ENCODE measurements around the gene LMOD2.

Gene LMOD2

GRCh38 chr7:123637878-123638277 is 17.8 kb upstream of the LMOD2 start:
- H3K4me2 ChIP-seq (ENCODE audit: low read length), result no peak overlapping the region
- no peaks in the 10 kb centered on the region for H3K9me2 ChIP-seq (ENCODE audit: low read depth, low read length)
- H3K9ac ChIP-seq (ENCODE audit: low read length), result no peak overlapping the region
- H3K79me2 ChIP-seq (ENCODE audit: insufficient read depth, low read length), result no peaks in the 10 kb centered on the region
- H3K36me3 ChIP-seq (ENCODE audit: insufficient read depth, low read length), result no peaks in the 10 kb centered on the region
- H4K20me1 ChIP-seq (ENCODE audit: insufficient read depth, low read length), result no peaks in the 10 kb centered on the region
- no peak overlapping the region for H2AFZ ChIP-seq (ENCODE audit: low read length)
- H3K27ac ChIP-seq (ENCODE audit: low read depth, low read length, poor library complexity, severe bottlenecking), result no peak overlapping the region
- H3F3A ChIP-seq (ENCODE audit: insufficient read depth, low read length), result no peaks in the 10 kb centered on the region
- no peaks in the 10 kb centered on the region; the same call in 1 of the 2 replicates for H3K27me3 ChIP-seq (ENCODE audit: insufficient read depth, low read length)
- H3K4me1 ChIP-seq (ENCODE audit: insufficient read depth, low read length, severe bottlenecking), result no peaks in the 10 kb centered on the region
- H3K9me3 ChIP-seq (ENCODE audit: low read length), result no peaks in the 10 kb centered on the region
- TF ChIP-seq CTCF (IDR thresholded peaks at IDR 0.05; ENCODE audit: low read length) (no peak), EZH2 (IDR thresholded peaks at IDR 0.05; ENCODE audit: borderline replicate concordance, low read length) (no peak)
- no peak overlapping the region for H3K4me3 ChIP-seq (ENCODE audit: low read depth, low read length, poor library complexity, severe bottlenecking)

- Histone ChIP-seq H3K4me2 (ENCODE audit: low read length) (no peak overlapping the region), H3K27ac (ENCODE audit: low read depth, low read length, poor library complexity, severe bottlenecking) (no peak overlapping the region), H4K20me1 (ENCODE audit: insufficient read depth, low read length) (no peaks in the 10 kb centered on the region), H3K27me3 (ENCODE audit: insufficient read depth, low read length) (no peaks in the 10 kb centered on the region; the same call in 1 of the 2 replicates), H3K4me3 (ENCODE audit: low read depth, low read length, poor library complexity, severe bottlenecking) (no peak overlapping the region), H3K9me2 (ENCODE audit: low read depth, low read length) (no peaks in the 10 kb centered on the region), H3F3A (ENCODE audit: insufficient read depth, low read length) (no peaks in the 10 kb centered on the region), H3K4me1 (ENCODE audit: insufficient read depth, low read length, severe bottlenecking) (no peaks in the 10 kb centered on the region), H3K36me3 (ENCODE audit: insufficient read depth, low read length) (no peaks in the 10 kb centered on the region), H3K9me3 (ENCODE audit: low read length) (no peaks in the 10 kb centered on the region), H3K79me2 (ENCODE audit: insufficient read depth, low read length) (no peaks in the 10 kb centered on the region), H2AFZ (ENCODE audit: low read length) (no peak overlapping the region), H3K9ac (ENCODE audit: low read length) (no peak overlapping the region)
- TF ChIP-seq CTCF (IDR thresholded peaks at IDR 0.05; ENCODE audit: low read length) (no peak), EZH2 (IDR thresholded peaks at IDR 0.05; ENCODE audit: borderline replicate concordance, low read length) (no peak)
Observed at GRCh38 chr7:123639631-123640030, 16.0 kb upstream of the LMOD2 start.

- H3K27ac ChIP-seq (ENCODE audit: low read depth, low read length, poor library complexity, severe bottlenecking), result no peak overlapping the region
- no peak overlapping the region for H3K9ac ChIP-seq (ENCODE audit: low read length)
- no peak overlapping the region for H3K4me2 ChIP-seq (ENCODE audit: low read length)
- H3K36me3 ChIP-seq (ENCODE audit: insufficient read depth, low read length), result no peaks in the 10 kb centered on the region
- TF ChIP-seq EZH2 (IDR thresholded peaks at IDR 0.05; ENCODE audit: borderline replicate concordance, low read length), result no peak
- TF ChIP-seq CTCF (IDR thresholded peaks at IDR 0.05; ENCODE audit: low read length), result no peak
- no peaks in the 10 kb centered on the region; the same call in 1 of the 2 replicates for H3K27me3 ChIP-seq (ENCODE audit: insufficient read depth, low read length)
- no peaks in the 10 kb centered on the region for H3K4me1 ChIP-seq (ENCODE audit: insufficient read depth, low read length, severe bottlenecking)
- no peaks in the 10 kb centered on the region for H3F3A ChIP-seq (ENCODE audit: insufficient read depth, low read length)
- no peak overlapping the region for H2AFZ ChIP-seq (ENCODE audit: low read length)
- H3K79me2 ChIP-seq (ENCODE audit: insufficient read depth, low read length), result no peaks in the 10 kb centered on the region
- H4K20me1 ChIP-seq (ENCODE audit: insufficient read depth, low read length), result no peaks in the 10 kb centered on the region
- no peaks in the 10 kb centered on the region for H3K9me3 ChIP-seq (ENCODE audit: low read length)
- H3K4me3 ChIP-seq (ENCODE audit: low read depth, low read length, poor library complexity, severe bottlenecking), result no peak overlapping the region
- H3K9me2 ChIP-seq (ENCODE audit: low read depth, low read length), result no peaks in the 10 kb centered on the region
Observed at GRCh38 chr7:123640583-123640982, 15.1 kb upstream of the LMOD2 start.

Measured in OCI-LY1 (cell line).